ENCODE results near the gene TMEM80. TPM values are rescaled to one million over a fixed set of nuclear protein-coding genes. Genes with fewer than 3 reads are reported as not detected.

TMEM80 gene
- total and polyA plus RNA-seq, 9 of the 15 experiments (the other 6 are each of a cell fraction or from before 2014, with no cell fraction given): 5.1 to 30.1 (median 12.4) TPM

DNA sequence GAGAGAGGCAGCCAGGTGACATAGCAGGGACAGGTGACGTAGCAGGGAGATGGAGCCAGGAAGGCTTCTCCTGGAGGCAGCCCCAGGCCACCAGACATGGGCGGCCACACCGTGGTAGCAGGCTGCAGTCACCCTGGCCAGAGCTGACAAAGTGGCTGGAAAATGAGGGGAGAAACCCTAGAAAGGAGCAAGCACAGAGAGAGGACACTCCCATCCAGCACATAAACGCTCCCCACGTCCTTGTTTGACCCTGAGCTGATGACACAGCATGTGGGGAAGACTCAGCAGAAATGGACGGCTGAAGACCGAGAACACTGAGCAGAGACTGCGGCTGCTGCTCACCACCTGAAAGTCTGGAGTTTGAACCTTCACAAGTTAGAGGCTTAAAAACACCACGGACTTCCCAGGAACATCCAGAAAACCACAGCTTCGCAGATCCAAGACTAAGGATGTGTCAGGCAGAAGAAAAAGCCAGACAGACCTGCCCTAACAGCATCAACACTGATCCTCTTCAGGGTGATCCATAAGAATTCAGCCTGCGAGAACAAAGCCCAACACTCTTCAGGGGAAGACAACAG is 29.8 kb upstream of the TMEM80 start (continued):
- TF ChIP-seq, protein P1, sequence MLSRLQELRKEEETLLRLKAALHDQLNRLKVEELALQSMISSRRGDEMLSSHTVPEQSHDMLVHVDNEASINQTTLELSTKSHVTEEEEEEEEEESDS (CRISPR knock-in tag; IDR thresholded peaks at IDR 0.05): no peak
- TF ChIP-seq L3MBTL2 (IDR thresholded peaks at IDR 0.05) (peak; percentile 75), ESRRB (CRISPR knock-in tag; IDR thresholded peaks at IDR 0.05; ENCODE audit: borderline replicate concordance) (no peak), HNRNPUL1 (IDR thresholded peaks at IDR 0.05; ENCODE audit: low read length) (no peak), C11orf30 (IDR thresholded peaks at IDR 0.05; ENCODE audit: low read depth) (peak; percentile 99), TAF9B (IDR thresholded peaks at IDR 0.05; ENCODE audit: partially characterized antibody) (peak; percentile 33), EP300 (IDR thresholded peaks at IDR 0.05; ENCODE audit: low read length) (peak; percentile 76), FOSL1 (tag; conservative IDR thresholded peaks at IDR 0.05) (peak; percentile 71), YY1 (IDR thresholded peaks at IDR 0.05; ENCODE audit: borderline replicate concordance in 1 of 3, control insufficient read depth in 1 of 3, extremely low read depth in 1 of 3, insufficient read depth in 3 of 3, insufficient read length in 1 of 3, insufficient replicate concordance in 2 of 3, low read depth in 1 of 3, low read length in 2 of 3) (peak in 1 of 3 experiments; percentile 60), MAFG (tag; conservative IDR thresholded peaks at IDR 0.05) (peak; percentile 95), ZNF316 (IDR thresholded peaks at IDR 0.05) (peak; percentile 99), RBBP5 (IDR thresholded peaks at IDR 0.05; ENCODE audit: borderline replicate concordance, insufficient read depth, low read length, poor library complexity, severe bottlenecking) (peak; percentile 72), HLTF (IDR thresholded peaks at IDR 0.05) (0 out of 2 replicates have a peak, but pooled peaks have one; percentile 23), RBFOX2 (IDR thresholded peaks at IDR 0.05; ENCODE audit: low read depth, low read length) (peak; percentile 37; the same call in 1 of the 2 replicates), KLF1 (tag; IDR thresholded peaks at IDR 0.05) (0 out of 2 replicates have a peak, but pooled peaks have one; percentile 8), ZKSCAN3 (CRISPR knock-in tag; IDR thresholded peaks at IDR 0.05) (no peak), ARNT (IDR thresholded peaks at IDR 0.05) (peak in 1 of 2 experiments; percentile 31; a peak in 1 of 4 replicates), MECOM (CRISPR knock-in tag; IDR thresholded peaks at IDR 0.05) (no peak; the same call in 1 of the 2 replicates), ZC3H8 (IDR thresholded peaks at IDR 0.05) (no peak), POLR2B (IDR thresholded peaks at IDR 0.05; ENCODE audit: low read depth, partially characterized antibody) (peak; percentile 53), JUN (IDR thresholded peaks at IDR 0.05; ENCODE audit: borderline replicate concordance, low read depth, low read length) (0 out of 2 replicates have a peak, but pooled peaks have one; percentile 42), JUN (CRISPR knock-in tag; IDR thresholded peaks at IDR 0.05; ENCODE audit: borderline replicate concordance) (no peak)
- TF ChIP-seq, protein P2, sequence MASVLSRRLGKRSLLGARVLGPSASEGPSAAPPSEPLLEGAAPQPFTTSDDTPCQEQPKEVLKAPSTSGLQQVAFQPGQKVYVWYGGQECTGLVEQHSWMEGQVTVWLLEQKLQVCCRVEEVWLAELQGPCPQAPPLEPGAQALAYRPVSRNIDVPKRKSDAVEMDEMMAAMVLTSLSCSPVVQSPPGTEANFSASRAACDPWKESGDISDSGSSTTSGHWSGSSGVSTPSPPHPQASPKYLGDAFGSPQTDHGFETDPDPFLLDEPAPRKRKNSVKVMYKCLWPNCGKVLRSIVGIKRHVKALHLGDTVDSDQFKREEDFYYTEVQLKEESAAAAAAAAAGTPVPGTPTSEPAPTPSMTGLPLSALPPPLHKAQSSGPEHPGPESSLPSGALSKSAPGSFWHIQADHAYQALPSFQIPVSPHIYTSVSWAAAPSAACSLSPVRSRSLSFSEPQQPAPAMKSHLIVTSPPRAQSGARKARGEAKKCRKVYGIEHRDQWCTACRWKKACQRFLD (CRISPR knock-in tag; IDR thresholded peaks at IDR 0.05): peak; percentile 73
- TF ChIP-seq, protein P3, sequence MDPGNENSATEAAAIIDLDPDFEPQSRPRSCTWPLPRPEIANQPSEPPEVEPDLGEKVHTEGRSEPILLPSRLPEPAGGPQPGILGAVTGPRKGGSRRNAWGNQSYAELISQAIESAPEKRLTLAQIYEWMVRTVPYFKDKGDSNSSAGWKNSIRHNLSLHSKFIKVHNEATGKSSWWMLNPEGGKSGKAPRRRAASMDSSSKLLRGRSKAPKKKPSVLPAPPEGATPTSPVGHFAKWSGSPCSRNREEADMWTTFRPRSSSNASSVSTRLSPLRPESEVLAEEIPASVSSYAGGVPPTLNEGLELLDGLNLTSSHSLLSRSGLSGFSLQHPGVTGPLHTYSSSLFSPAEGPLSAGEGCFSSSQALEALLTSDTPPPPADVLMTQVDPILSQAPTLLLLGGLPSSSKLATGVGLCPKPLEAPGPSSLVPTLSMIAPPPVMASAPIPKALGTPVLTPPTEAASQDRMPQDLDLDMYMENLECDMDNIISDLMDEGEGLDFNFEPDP (CRISPR knock-in tag; IDR thresholded peaks at IDR 0.05): no peak
- TF ChIP-seq, protein P4, sequence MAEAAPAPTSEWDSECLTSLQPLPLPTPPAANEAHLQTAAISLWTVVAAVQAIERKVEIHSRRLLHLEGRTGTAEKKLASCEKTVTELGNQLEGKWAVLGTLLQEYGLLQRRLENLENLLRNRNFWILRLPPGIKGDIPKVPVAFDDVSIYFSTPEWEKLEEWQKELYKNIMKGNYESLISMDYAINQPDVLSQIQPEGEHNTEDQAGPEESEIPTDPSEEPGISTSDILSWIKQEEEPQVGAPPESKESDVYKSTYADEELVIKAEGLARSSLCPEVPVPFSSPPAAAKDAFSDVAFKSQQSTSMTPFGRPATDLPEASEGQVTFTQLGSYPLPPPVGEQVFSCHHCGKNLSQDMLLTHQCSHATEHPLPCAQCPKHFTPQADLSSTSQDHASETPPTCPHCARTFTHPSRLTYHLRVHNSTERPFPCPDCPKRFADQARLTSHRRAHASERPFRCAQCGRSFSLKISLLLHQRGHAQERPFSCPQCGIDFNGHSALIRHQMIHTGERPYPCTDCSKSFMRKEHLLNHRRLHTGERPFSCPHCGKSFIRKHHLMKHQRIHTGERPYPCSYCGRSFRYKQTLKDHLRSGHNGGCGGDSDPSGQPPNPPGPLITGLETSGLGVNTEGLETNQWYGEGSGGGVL (CRISPR knock-in tag; IDR thresholded peaks at IDR 0.05): no peak
